ENCODE data around the gene CHD9NB. TPM values are rescaled to one million over a fixed set of nuclear protein-coding genes. Genes with fewer than 3 reads are reported as not detected.
"Not testable (repeated sequence)": the region's sequence is repeated elsewhere in the genome, so short reads cannot be mapped to it uniquely, and the experiment has no call there.

Gene CHD9NB
- polyA plus RNA-seq, 2 of the 4 experiments (the other 2 are of a cell fraction), result 2.0 to 2.8 TPM

DNA sequence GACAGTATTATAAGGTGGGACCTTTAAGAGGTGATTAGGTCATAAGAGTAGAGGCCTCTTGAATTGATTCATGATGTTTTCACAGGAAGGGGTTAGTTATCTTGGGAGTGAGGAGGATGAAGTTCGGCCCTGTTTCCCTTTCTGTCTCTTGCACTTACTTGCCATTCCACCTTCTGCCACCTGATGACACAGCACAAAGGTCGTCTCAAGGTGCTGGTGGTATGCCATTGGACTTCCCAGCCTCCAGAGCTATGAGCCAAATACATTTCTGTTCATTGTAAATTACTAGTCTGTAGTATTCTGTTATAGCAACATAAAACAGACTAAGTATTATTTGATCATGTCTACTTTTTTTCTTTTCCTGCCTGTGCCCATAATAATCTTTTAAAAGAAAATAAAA, 25.6 kb upstream of the CHD9NB start:
- TF ChIP-seq ESRRA (IDR thresholded peaks at IDR 0.05; ENCODE audit: borderline replicate concordance, low read length) (0 out of 2 replicates have a peak, but pooled peaks have one; percentile 29), ZSCAN20 (CRISPR knock-in tag; IDR thresholded peaks at IDR 0.05) (no peak), MAFK (IDR thresholded peaks at IDR 0.05; ENCODE audit: partially characterized antibody) (peak; percentile 2), BHLHE40 (IDR thresholded peaks at IDR 0.05; ENCODE audit: low read depth, low read length) (no peak), FOSB (CRISPR knock-in tag; IDR thresholded peaks at IDR 0.05) (no peak)
- TF ChIP-seq, protein P1, sequence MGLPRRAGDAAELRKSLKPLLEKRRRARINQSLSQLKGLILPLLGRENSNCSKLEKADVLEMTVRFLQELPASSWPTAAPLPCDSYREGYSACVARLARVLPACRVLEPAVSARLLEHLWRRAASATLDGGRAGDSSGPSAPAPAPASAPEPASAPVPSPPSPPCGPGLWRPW (IDR thresholded peaks at IDR 0.05), result no peak
- TF ChIP-seq, protein P2, sequence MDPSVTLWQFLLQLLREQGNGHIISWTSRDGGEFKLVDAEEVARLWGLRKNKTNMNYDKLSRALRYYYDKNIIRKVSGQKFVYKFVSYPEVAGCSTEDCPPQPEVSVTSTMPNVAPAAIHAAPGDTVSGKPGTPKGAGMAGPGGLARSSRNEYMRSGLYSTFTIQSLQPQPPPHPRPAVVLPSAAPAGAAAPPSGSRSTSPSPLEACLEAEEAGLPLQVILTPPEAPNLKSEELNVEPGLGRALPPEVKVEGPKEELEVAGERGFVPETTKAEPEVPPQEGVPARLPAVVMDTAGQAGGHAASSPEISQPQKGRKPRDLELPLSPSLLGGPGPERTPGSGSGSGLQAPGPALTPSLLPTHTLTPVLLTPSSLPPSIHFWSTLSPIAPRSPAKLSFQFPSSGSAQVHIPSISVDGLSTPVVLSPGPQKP (IDR thresholded peaks at IDR 0.05; ENCODE audit: low read depth, low read length), result no peak
- no peak for DNase-seq (ENCODE audit: low read depth in 1 of 2, low spot score in 1 of 2)
- ChIA-PET POLR2A (interaction anchor here (4.3 kb wide), 1 partner anchor 21 kb away, joined by 54 read pairs; no protein-coding TSS in a partner anchor), CTCF (interaction anchor here (1.1 to 3.4 kb wide), 4 partner anchors 16 to 23 kb away, joined by 3 to 39 read pairs (median 4); partner anchors contain the start of gene CHD9)
- H3K4me3 ChIP-seq, result no peak overlapping the region
- no peak for FAIRE-seq
- peak overlapping the region; percentile 72; the same call in 1 of the 3 replicates for H3K4me2 ChIP-seq
- H3K27ac ChIP-seq, result peak overlapping the region; percentile 75 to 87; a peak in 4 of 6 replicates
- no peak for ATAC-seq
- WGBS (ENCODE audit: missing lambda C conversion rate), result 83% methylated on average over 2 of the region's 2 CpGs
- H3K9me3 ChIP-seq, result peaks cover 21% of the 10 kb centered on the region
- H3K4me1 ChIP-seq, result peaks cover 57% of the 10 kb centered on the region

DNA sequence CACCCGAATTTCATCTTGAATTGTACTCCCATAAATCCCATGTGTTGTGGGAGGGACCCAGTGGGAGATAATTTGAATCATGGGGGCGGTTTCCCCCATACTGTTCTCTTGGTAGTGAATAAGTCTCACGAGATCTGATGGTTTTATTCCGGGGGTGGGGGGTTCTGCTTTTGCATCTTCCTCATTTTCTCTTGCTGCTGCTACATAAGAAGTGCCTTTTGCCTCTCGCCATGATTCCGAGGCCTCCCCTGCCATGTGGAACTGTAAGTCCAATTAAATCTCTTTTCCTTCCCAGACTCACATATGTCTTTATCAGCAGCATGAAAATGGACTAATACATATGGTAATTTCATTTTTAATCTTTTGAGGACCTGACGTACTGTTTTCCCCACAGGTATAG, 22.8 kb upstream of the CHD9NB start:
- H3K4me2 ChIP-seq; FAIRE-seq; POLR2A ChIA-PET; ATAC-seq; H3K4me3 ChIP-seq; DNase-seq (ENCODE audit: low read depth in 1 of 2, low spot score in 1 of 2); H3K27ac ChIP-seq: not testable (repeated sequence)
- WGBS (ENCODE audit: missing lambda C conversion rate), result 88% methylated on average over 7 of the region's 7 CpGs
- CTCF ChIA-PET, result interaction anchor here (1.8 kb wide), 1 partner anchor 21 kb away, joined by 6 read pairs; the partner anchor contains the start of gene CHD9
- Histone ChIP-seq H3K9me3 (peaks cover 21% of the 10 kb centered on the region), H3K4me1 (peaks cover 29% of the 10 kb centered on the region)

DNA sequence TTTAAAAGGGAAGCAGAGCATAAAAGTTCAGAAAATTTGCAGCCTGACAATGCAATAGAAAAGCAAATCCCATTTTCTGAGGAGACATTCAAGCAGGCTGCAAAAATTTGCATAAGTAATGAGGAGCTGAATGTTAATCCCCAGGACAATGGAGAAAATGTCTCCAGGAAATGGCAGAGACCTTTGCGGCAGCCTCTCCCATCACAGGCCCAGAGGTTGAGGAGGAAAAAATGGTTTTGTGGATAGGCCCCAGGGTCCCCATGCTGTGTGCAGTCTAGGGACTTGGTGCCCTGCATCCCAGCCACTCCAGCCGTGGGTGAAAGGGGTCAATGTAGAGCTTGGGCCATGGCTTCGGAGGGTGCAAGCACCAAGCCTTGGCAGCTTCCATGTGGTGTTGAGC, 21.6 kb upstream of the CHD9NB start:
- Histone ChIP-seq H3K4me1 (peaks cover 17% of the 10 kb centered on the region), H3K9me3 (peaks cover 21% of the 10 kb centered on the region)
- ATAC-seq; DNase-seq (ENCODE audit: low read depth in 1 of 2, low spot score in 1 of 2); CTCF ChIA-PET; H3K27ac ChIP-seq; H3K4me3 ChIP-seq; H3K4me2 ChIP-seq; FAIRE-seq; POLR2A ChIA-PET: not testable (repeated sequence)
- WGBS (ENCODE audit: missing lambda C conversion rate), result 65% methylated on average over 3 of the region's 3 CpGs
- TF ChIP-seq ZFP36 (IDR thresholded peaks at IDR 0.05; ENCODE audit: borderline replicate concordance, partially characterized antibody), result peak; percentile 81

DNA sequence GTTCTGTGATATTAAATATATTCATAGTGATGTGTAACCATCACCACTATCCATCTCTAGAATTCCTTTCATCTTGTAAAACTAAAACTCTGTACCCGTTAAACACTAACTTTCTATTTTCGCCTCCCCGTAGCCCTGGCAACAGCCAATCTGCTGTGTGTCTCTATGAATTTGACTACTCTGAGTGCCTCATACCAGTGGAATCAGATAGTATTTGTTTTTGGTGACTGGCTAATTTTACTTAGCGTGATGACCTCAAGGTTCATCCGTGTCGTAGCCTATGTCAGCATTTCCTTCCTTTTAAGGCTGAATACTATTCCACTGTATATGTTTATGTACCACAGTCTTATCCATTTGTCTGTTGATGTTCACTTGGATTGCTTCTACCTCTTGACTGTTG, 20.3 kb upstream of the CHD9NB start:
- no peak overlapping the region for H3K27ac ChIP-seq
- H3K4me2 ChIP-seq, result no peak overlapping the region
- ATAC-seq, result no peak
- peaks cover 21% of the 10 kb centered on the region for H3K9me3 ChIP-seq
- 93% methylated on average over 6 of the region's 6 CpGs for WGBS (ENCODE audit: missing lambda C conversion rate)
- CTCF ChIA-PET, result no interaction called here
- FAIRE-seq, result no peak
- H3K4me1 ChIP-seq, result peaks cover 4% of the 10 kb centered on the region; the same call in 2 of the 3 replicates
- H3K4me3 ChIP-seq, result no peak overlapping the region
- no peak for TF ChIP-seq ZNF302 (CRISPR knock-in tag; IDR thresholded peaks at IDR 0.05)
- no peak for TF ChIP-seq HOXB5 (CRISPR knock-in tag; IDR thresholded peaks at IDR 0.05)
- no peak for TF ChIP-seq SMC3 (IDR thresholded peaks at IDR 0.05)
- TF ChIP-seq HOXB13 (CRISPR knock-in tag; IDR thresholded peaks at IDR 0.05; ENCODE audit: low read depth), result no peak
- TF ChIP-seq RNF2 (IDR thresholded peaks at IDR 0.05; ENCODE audit: borderline replicate concordance, low read depth), result no peak
- no peak for TF ChIP-seq JUN (IDR thresholded peaks at IDR 0.05)
- TF ChIP-seq CHD2 (IDR thresholded peaks at IDR 0.05; ENCODE audit: low read length, partially characterized antibody), result no peak
- no peak for TF ChIP-seq FOSL2 (IDR thresholded peaks at IDR 0.05)
- no peak for TF ChIP-seq FOSL2 (CRISPR knock-in tag; IDR thresholded peaks at IDR 0.05)
- TF ChIP-seq ESRRA (IDR thresholded peaks at IDR 0.05; ENCODE audit: borderline replicate concordance, low read length), result no peak
- TF ChIP-seq PHF8 (IDR thresholded peaks at IDR 0.05; ENCODE audit: borderline replicate concordance, low read depth), result no peak
- POLR2A ChIA-PET, result no interaction called here
- no peak for DNase-seq (ENCODE audit: low read depth in 1 of 2, low spot score in 1 of 2)
